AG04450 (cell line): ENCODE data around the gene NAP1L4. TPM values are rescaled to one million over a fixed set of nuclear protein-coding genes. Genes with fewer than 3 reads are reported as not detected.
A peak's percentile ranks its signal among the peaks of the same experiment; 100 is the strongest.

Experiments used
- CTCF ChIA-PET: fragments of 300-600, 350-600 bp; formaldehyde crosslinking; extraction: SDS; loops from one replicate; lab custom pipeline; 2022; ENCODE audit warnings: antibody characterized with exemption, inconsistent platforms; lab: Charles Lee
- POLR2A ChIA-PET: fragments of 350-600 bp; formaldehyde crosslinking; extraction: SDS; loops from one replicate; lab custom pipeline; 2021; ENCODE audit warnings: antibody characterized with exemption, inconsistent platforms; lab: Yijun Ruan, JAX
- DNase-seq: peaks from one replicate; pipeline ENCODE4 v3.0.0-alpha.2; 2011; ENCODE audit warnings: low read depth, low spot score
- H3K27ac ChIP-seq: one replicate; pipeline ENCODE4 v1.5.1; 2012; ENCODE audit warnings: low read depth, low read length, control low read depth
- H3K27me3 ChIP-seq: one replicate; pipeline ENCODE4 v1.6.0; 2012; ENCODE audit warnings: low read length; ENCODE audit not compliant: control insufficient read depth, insufficient read depth
- H3K4me3 ChIP-seq: 2 replicates; pipeline ENCODE4 v1.5.1; 2011; ENCODE audit warnings: mild to moderate bottlenecking, low read depth, low read length, control low read depth
- H3K9me3 ChIP-seq: 2 replicates; pipeline ENCODE4 v1.5.1; 2012; ENCODE audit warnings: low read length; ENCODE audit not compliant: control insufficient read depth, insufficient read depth
- polyA plus RNA-seq: library from polyadenylated mRNA; depleted of rRNA; stranded (reverse); fragments of >200 nt; gene quantifications from 2 replicates; pipeline ENCODE4 v1.2.3, GENCODE V29; 2011
- TF ChIP-seq, protein P1 (sequence below): IDR thresholded peaks from 2 replicates; pipeline ENCODE4 v1.5.1; 2011; ENCODE audit warnings: low read depth, low read length, control low read depth, inconsistent platforms

Gene NAP1L4
- polyA plus RNA-seq, 1 experiment: 107 TPM

GRCh38 chr11:2901854-2902783 is 90.0 kb downstream of the NAP1L4 start:
- peak; percentile 63 for DNase-seq
- H3K27me3 ChIP-seq: no peaks in the 10 kb centered on the region
- peak overlapping the region; percentile 80 for H3K4me3 ChIP-seq
- POLR2A ChIA-PET: interaction anchor here (0.5 to 2.3 kb wide), 7 partner anchors 10 to 879 kb away, joined by 3 to 13 read pairs (median 4); partner anchors contain the start of gene PHLDA2
- peaks cover 7% of the 10 kb centered on the region; the same call in 1 of the 2 replicates for H3K9me3 ChIP-seq
- CTCF ChIA-PET: interaction anchor here (0.6 to 2.4 kb wide), 5 partner anchors 10 to 371 kb away, joined by 3 to 13 read pairs (median 4); no protein-coding TSS in a partner anchor
- peak overlapping the region; percentile 52 for H3K27ac ChIP-seq
- TF ChIP-seq, protein P1, sequence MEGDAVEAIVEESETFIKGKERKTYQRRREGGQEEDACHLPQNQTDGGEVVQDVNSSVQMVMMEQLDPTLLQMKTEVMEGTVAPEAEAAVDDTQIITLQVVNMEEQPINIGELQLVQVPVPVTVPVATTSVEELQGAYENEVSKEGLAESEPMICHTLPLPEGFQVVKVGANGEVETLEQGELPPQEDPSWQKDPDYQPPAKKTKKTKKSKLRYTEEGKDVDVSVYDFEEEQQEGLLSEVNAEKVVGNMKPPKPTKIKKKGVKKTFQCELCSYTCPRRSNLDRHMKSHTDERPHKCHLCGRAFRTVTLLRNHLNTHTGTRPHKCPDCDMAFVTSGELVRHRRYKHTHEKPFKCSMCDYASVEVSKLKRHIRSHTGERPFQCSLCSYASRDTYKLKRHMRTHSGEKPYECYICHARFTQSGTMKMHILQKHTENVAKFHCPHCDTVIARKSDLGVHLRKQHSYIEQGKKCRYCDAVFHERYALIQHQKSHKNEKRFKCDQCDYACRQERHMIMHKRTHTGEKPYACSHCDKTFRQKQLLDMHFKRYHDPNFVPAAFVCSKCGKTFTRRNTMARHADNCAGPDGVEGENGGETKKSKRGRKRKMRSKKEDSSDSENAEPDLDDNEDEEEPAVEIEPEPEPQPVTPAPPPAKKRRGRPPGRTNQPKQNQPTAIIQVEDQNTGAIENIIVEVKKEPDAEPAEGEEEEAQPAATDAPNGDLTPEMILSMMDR: no peak

DNA sequence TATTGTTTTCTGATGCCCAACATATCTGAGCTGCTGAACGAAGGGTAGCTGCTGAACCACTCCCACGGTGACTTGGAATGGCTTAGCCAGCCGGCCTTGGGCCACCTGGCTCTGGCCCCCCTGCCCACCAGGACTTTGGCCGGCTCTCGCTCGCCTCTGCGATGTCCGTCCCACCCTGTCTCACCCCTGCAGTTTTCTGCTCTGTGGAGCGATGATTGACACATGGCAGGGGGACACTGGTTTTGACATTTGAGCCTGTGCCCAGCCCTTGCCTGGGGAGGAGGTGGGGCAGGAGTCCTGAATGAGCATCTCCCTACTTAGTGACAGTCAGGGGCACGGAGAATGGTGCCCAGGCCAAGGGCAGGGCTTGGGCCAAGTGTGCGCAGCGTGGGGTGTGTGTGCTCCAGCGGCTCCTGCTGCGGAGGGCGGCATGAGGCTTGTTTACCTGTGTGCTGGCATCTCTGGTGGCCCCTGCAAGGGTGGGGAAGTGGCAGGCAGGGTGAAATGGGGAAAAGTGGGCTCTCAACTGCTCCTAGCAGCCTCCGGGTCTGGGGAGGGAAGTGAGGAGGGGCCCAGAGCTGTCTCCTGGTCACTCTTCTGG is 90.8 kb downstream of the NAP1L4 start:
- H3K27ac ChIP-seq: peak overlapping the region; percentile 52
- H3K27me3 ChIP-seq: no peaks in the 10 kb centered on the region
- no peak for DNase-seq
- peak overlapping the region; percentile 57 for H3K4me3 ChIP-seq
- H3K9me3 ChIP-seq: peaks cover 7% of the 10 kb centered on the region; the same call in 1 of the 2 replicates
- POLR2A ChIA-PET: interaction anchor here (2.3 kb wide), 1 partner anchor 28 kb away, joined by 13 read pairs; the partner anchor contains the start of gene PHLDA2
- CTCF ChIA-PET: no interaction called here
- TF ChIP-seq, protein P1: no peak

- POLR2A ChIA-PET: interaction anchor here (1.2 kb wide), 1 partner anchor 31 kb away, joined by 4 read pairs; no protein-coding TSS in a partner anchor
- TF ChIP-seq, protein P1: no peak
Measured at GRCh38 chr11:2899080-2899783, 92.9 kb downstream of the NAP1L4 start.

GRCh38 chr11:2898366-2899079 is 93.6 kb downstream of the NAP1L4 start:
- TF ChIP-seq, protein P1: no peak
- POLR2A ChIA-PET: interaction anchor here (0.7 to 1.2 kb wide), 2 partner anchors 32 to 33 kb away, joined by 3 to 4 read pairs; no protein-coding TSS in a partner anchor
- CTCF ChIA-PET: interaction anchor here (1.8 kb wide), 1 partner anchor 366 kb away, joined by 9 read pairs; no protein-coding TSS in a partner anchor
- H3K9me3 ChIP-seq: peaks cover 3% of the 10 kb centered on the region; the same call in 1 of the 2 replicates
- DNase-seq: peak; percentile 69
- H3K27ac ChIP-seq: peak overlapping the region; percentile 77
- no peak overlapping the region for H3K4me3 ChIP-seq
- no peaks in the 10 kb centered on the region for H3K27me3 ChIP-seq

More at GRCh38 chr11:2899080-2899783, 92.9 kb downstream of the NAP1L4 start:
- CTCF ChIA-PET: interaction anchor here (1.8 kb wide), 1 partner anchor 367 kb away, joined by 9 read pairs; no protein-coding TSS in a partner anchor
- Histone ChIP-seq H3K27me3 (no peaks in the 10 kb centered on the region), H3K4me3 (no peak overlapping the region), H3K27ac (peak overlapping the region; percentile 77), H3K9me3 (peaks cover 3% of the 10 kb centered on the region; the same call in 1 of the 2 replicates)
- no peak for DNase-seq
